Stimulated activated CD8-positive, alpha-beta memory T cell treated with anti-CD3 and anti-CD28 coated beads, Interleukin-12 subunit alpha, Interleukin-12 subunit beta, amount 100 ng/mL, for 24 hours (primary cell): Measurements from ENCODE around the gene TRIM71.

ENCODE experiments used
- DNase-seq: peaks from one replicate; pipeline ENCODE4 v3.0.0-alpha.2; 2020; ENCODE audit errors: extremely low read depth

TRIM71 gene

DNA sequence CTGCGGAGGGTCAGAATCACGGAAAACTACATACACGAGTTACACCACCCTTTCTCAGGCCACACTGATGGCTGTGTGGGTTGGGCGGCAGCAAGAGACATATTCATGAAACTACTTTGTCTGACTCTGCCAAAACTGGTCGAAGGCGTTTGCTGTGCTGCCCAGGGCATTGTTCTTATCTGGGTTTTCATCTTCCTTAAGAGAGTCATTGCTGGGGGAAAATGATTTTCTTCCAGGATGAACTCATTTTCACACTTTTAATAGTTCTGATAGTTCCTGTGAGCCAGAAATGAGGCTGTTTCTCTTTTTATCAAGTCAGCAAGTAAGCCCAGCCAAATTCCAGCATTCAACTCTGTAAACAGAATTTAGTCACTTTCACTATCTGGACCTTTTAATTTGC, 47.6 kb downstream of the TRIM71 start:
- DNase-seq, result no peak

DNA sequence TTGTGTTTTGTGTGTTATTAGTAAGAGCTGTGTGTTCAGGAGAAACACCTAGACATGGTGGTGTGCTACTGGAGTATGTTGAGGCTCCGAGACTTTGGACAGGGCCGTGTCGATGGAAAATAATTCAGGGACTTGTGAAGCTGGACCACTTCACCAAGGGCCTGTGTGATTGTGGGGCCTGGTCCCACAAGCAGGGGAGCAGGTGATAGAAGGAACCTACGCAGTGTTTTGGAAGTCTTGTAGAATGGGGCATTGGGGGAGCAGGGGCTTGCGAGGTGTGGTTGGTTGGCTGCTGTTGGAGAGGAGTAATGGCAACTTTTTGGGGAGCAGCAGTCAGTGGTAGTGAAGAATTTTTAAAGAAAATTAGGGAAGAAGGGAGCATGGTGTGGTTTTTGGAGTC, 48.7 kb downstream of the TRIM71 start:
- no peak for DNase-seq

GRCh38 chr3:32867954-32868353, 50.2 kb downstream of the TRIM71 start:
- DNase-seq, result no peak

DNA sequence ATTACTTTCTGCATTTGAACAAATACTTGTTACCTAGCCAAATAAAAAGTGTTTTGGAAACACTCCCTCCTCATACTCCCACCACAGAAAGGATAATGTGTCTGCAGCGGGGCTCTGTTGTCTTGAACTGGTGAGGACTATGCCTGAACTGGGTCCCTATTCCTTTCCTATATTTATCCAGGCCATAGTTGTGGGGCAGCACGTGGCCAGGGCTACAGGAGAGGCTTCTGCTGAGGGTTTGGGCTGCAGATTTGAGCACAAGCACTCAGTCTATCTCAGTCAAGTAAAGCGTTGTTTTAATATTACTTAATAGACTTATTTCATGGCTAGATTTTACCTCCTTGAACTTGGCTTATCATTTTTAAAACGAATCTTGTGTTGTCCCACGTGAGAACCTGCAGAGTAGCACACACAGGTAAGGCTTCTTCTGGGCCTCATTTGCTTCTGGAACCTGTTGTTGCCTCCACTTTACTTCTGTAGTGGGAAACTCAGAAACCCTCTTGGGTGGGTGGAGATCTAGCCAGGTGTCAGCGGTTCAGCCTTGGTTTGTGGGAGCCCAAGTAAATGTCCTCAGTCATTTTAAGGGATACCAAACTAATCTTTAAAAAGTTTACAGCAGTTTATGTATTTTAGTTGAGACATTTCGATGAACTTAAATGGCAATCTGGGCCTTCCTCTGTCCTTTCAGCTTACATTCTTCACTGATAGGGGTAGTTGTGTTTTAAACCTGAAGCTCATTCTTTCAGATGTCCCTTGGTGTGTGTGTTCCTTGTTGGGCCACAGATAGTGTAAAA, 51.1 kb downstream of the TRIM71 start:
- DNase-seq, result no peak

GRCh38 chr3:32869513-32870047, 51.8 kb downstream of the TRIM71 start:
- DNase-seq, result no peak

- no peak for DNase-seq
These were observed 52.7 kb downstream of the TRIM71 start for GRCh38 chr3:32870373-32871095.

- no peak for DNase-seq
These were observed 53.5 kb downstream of the TRIM71 start for GRCh38 chr3:32871273-32871672.

GRCh38 chr3:32872487-32873382, 54.9 kb downstream of the TRIM71 start:
- DNase-seq, result no peak

DNA sequence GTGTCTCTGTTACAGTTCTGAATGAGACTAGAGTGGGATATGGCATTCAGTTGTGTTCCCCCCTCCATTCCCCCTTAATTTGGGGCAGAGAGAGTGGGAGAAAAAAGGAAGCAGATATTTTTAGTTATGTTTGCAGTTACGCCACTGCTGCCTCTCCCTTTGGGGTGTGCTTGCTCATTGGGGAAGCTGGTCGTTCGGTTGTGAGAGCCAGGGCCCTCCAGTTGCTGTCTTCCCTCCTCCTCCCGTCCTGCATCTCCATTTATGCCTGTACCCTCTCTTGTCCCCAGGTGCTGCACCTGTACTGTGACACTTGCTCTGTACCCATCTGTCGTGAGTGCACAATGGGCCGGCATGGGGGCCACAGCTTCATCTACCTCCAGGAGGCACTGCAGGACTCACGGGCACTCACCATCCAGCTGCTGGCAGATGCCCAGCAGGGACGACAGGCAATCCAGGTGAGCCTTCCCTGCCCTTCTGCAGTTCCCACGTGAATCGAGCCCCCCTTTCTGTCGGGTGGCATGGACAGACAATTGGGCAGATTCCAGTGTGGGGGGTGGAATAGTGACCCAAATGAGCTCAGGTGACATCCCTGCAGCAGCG, 55.8 kb downstream of the TRIM71 start:
- DNase-seq, result no peak

GRCh38 chr3:32876920-32877319, 59.1 kb downstream of the TRIM71 start:
- DNase-seq, result no peak

- no peak for DNase-seq
These were observed 59.8 kb downstream of the TRIM71 start for GRCh38 chr3:32877598-32877997.

- no peak for DNase-seq
These were observed 62.4 kb downstream of the TRIM71 start for GRCh38 chr3:32880225-32880624.

DNA sequence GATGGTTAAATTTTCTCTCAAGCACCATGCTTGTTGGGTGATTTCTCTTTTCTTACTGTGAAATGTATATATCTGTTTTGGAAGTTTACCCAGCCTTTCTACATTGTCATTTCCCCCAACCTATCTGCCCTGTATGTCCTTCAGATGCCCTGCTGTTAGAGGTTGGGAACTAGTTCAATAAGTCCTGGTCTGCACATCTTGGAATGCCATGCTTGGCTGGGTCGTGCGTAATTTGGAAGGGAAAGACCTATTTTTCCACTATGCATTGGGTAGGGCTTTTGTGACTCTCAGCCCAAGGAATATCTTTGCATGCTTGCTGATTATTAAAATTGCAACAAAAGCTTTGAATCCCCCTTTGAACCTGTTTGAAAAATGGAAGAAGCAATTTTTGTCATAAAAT, 63.8 kb downstream of the TRIM71 start:
- DNase-seq, result no peak

DNA sequence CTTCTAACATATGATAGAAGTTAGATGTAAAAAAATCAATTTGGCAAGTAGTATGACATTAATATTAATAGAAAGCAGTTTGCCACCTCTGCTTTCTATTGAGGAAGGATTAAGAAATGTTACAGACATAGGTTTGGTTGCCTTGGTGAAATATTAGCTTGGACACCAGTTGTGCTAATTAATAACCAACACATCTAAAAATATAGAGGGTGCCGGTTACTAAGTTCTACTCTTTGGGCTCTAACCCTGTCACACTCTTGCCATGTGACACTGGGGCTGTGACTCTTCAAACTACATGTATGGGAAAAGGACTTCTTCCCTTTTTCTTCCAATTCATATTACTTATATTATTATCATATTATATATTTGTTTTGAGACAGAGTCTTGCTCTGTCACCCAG, 64.4 kb downstream of the TRIM71 start:
- no peak for DNase-seq

GRCh38 chr3:32882603-32883025, 64.8 kb downstream of the TRIM71 start:
- no peak for DNase-seq

DNA sequence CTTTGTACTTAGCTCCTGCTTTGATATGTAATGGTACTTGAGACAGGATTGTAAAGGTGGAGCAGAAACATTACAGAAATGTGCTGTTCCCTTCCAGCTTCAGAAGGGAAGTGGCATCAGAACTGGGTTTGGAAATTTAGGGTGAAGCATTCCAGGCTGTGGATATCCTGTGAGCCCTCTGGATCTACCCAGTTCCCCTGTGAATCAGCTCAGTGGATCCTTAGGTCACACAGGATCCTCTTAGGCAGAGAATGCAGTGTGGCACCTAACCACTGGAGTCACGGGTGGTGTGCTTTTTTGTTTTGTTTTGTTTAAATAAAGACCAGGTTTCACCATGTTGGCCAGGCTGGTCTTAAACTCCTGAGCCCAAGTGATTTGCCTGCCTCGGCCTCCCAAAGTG, 66.0 kb downstream of the TRIM71 start:
- no peak for DNase-seq

- DNase-seq, result no peak
These were observed 66.8 kb downstream of the TRIM71 start for GRCh38 chr3:32884591-32884990.

GRCh38 chr3:32885283-32885901, 67.6 kb downstream of the TRIM71 start:
- DNase-seq, result no peak

DNA sequence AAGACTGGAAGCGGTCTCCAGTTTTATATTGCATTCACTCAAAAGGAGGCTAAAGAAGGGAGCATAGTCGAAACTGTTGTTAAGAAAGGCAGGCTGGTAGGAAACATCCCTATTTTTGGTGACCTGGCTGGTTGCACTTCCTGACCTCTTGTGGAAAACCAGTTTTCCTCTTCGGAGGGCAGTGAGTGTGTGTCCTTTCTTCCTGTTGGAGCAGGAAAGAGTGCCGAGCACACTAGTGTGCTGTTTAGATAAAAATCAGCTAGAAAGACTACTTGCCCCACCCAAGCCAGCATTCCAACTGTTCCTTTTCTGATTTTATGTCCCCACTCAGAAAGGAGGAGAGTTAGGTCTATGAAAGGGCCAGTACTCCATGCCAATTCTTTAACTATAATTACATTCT, 68.5 kb downstream of the TRIM71 start:
- no peak for DNase-seq

DNA sequence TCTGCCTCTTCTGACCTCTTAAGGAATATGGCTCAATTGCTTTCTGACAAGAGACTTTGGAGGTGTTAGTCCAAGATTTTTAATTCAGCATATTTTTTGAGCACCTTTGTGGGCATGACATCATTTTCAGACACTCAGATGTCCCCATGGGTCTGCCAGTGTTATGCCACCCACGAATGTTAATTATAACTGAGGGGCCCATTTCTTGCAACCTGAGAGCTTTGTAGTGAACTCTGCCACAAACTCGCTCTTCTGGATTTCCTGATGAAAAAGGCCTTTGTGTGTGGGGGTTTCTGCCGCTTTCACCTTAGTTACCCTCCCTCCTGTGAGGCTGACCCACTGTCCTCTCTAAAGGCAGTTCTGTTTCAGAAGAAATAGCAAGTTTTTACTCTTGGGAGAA, 69.1 kb downstream of the TRIM71 start:
- no peak for DNase-seq

- DNase-seq, result no peak
These were observed 70.9 kb downstream of the TRIM71 start for GRCh38 chr3:32888739-32889138.
